Measurements from ENCODE around the gene KLRG1.
A peak's percentile ranks its signal among the peaks of the same experiment; 100 is the strongest.

KLRG1 gene

GRCh38 chr12:8989413-8989812, at the start of gene KLRG1:
Gene KLRG1, plus strand, starts transcription at chr12:8989546. Its CDS starts 90 bp downstream, at chr12:8989636.
- peak; percentile 60 for DNase-seq

GRCh38 chr12:8941691-8942478, 47.5 kb upstream of the KLRG1 start:
- DNase-seq: no peak

DNA sequence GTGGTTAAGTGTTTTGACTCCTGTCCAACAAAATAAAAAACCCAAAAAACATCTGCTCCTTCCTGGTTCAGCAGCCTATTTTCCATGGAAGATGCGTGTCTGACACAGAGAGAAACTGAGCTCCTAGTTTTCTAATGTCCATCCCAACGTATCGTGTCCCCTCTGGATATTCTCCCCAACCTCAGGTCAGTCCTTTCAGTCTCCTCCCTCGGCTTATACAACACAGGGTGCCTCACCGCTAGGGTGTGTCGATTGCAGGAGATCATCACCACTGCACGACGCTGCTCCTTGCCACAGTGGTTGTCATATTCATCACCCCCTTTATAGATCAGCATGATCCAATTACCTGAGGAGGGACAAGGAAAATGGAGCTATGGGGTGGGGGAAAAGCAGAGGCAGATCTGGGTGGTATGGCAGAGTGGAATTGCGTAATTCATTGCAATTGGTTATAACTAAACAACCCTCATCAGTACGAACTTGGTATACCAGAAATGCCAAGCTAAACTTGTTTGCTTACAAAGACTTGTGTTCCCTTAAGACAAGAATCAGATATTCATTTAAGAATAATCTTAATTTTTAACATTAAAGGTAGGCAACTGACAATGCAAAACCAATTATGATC, 45.7 kb upstream of the KLRG1 start:
- no peak for DNase-seq

DNA sequence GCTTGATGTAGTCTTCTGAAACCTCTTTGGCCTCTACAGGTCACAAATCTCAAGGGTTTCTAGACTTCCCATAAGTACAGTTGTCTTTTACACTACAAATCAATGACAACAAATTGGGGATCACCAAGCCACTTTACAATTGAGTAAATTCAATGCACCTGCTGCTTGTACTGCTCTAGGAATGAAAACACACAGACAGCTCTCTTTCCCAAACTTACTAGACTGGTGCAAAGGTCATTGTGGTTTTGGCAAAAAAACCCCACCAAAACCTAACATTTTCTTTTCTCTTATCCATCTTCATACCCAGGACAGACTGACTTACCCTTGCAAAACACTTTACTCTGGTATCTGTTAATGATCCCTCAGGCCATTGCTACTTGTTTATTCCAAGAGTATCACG, 42.6 kb upstream of the KLRG1 start:
- DNase-seq: no peak

GRCh38 chr12:8947737-8948136, 41.6 kb upstream of the KLRG1 start:
- DNase-seq: peak; percentile 26

DNA sequence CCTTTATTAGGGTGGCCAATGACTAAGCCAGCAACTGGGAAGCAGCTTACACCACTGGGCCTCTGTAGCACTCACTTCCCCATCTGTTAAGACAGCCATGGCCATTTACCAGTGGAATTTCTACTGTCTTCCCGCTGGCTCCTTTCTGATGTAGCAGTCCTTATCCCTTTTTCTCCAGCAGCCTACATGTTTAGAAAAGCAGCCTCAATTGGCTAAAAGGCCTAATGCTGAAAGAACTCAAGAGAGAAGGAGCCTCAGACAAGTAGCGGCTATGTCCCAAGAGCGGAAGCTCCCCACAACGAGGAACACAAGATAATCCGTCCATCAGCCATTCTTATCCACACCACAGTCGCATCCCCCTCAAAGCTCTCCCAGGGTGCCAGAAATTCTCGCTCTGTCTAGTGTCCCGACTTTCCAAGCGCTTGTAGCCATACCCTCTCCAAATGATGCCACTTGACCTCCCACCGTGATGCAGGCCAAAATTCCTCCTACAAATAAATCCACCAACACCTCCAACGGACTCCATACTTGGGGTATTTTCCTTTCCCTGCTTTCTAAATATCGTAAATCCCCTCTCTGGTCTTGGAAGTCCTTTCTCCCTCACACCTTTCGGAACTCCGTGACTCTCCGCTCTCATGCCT, 40.5 kb upstream of the KLRG1 start:
- DNase-seq: peak; percentile 71

DNA sequence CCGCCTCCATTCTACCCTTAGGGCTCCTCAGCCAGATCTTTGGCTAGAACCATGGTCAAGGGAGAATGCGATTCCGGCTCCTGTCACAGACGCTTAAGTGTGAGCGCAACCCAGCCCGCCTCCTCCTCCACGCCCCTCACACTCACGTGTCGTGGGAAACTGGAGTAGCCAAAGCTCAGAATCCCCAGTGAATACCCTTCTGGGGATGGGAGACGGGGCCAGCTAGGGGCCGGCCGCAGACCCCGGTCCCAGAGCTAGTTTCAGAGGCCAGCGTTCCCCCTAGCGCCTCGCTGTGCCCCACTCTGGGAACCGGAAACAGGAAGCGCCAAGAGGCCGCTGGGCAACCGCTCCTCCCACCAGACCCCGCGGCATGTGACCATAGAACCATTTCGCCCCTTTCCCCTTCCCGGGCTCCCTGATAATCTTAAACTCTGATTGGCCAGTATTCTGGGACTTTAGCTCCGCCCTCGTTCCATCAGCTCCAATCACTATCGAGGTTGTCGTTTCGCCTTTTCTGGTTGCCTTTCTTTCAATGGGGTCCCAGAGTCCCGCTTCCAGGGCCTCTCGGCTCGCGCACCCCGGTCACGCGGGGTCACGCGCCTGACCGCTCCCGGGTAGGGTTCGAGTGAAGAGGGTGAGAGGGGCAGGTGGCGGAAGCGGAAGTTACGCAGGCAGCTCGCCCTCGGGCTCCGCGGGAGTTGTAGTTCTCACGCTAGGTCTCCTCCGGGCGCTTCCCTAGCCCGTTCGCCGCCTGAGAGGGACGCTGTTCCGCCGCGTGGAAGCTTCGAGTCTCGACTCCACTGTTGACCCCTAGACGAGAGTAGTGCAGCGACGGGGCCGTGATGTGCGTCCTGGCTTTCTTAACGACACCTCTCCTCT, 39.8 kb upstream of the KLRG1 start, which contains the start of gene M6PR:
M6PR (minus strand) TSS at position 304 of the 879 bp plus-strand sequence. CDS start 3,241 bp downstream, outside the sequence.
- DNase-seq: peak; percentile 100

GRCh38 chr12:8950221-8950527, 39.2 kb upstream of the KLRG1 start:
- DNase-seq: no peak

DNA sequence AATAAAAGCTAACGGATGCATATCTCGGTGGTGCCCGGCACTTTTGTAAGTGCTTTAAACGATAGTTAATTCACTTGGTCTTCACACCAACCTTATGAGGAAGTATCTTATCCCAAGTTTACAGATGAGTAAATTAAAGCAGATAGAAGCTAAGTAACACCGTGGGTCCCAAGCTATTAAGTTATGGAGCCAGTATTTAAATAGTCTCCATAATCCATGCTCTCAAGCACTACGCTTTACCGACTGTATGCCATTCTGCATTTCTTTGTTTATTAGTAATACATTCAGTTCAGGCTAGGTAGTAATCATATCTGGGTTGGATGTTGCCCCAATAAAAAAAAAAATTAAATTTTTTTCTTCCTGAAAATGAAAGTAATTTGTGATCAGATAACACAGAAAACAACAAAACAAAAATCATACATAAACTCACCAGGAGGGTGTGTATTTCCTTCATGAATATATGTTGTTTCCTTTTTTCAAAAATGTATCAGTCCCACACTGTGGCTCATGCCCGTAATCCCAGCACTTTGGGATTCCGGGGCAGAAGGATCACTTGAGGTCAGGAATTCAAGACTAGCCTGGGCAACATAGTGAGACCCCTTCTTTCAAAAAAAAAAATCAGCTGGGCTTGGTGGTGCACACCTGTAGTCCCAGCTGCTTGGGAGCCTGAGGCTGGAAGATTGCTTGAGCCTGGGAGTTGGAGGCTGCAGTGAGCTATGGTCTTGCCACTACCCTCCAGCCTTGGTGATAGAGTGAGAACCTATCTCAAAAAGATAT, 38.5 kb upstream of the KLRG1 start:
- DNase-seq: peak; percentile 59

DNA sequence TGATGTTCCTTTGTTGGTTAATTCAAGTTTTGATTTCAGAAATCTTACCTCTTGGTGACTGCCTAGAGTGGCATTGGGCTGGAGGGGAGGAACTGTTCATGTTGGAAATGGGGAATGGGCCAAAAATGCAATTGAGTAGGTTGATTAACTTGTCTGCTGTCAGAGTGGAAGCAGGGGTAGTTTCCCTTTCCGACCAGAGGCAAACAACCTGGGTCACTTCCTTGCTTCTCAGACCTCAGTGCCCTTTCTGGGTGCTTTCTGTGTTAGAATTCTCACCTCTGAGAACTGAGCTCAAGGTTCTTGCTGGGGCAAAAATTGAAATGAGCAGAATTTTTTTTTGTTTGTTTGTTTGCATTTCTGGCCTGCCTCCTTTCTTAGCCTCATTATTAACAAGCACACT, 37.6 kb upstream of the KLRG1 start:
- peak; percentile 15 for DNase-seq

GRCh38 chr12:8953773-8954402, 35.5 kb upstream of the KLRG1 start:
- DNase-seq: peak; percentile 32

DNA sequence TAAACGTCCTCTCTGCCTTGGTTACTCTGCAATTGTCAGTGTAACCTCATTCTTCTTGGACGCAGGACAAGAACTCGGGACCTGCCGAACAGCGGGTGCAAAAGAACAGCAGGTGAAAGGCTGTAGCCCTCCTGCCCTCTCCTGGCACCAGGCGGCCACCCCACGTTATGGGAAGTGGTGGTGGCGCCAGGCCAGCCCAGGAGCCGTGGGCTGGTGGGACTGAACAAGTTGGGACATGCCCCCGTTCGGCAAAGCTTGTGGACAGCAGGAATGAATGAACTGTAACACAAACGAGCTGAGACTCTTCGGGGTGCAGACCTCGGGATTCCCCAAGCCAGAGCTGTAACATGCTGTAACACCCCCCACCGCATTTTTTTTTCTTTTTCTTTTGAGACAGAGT, 33.3 kb upstream of the KLRG1 start:
- DNase-seq: no peak

GRCh38 chr12:8956772-8957171, 32.6 kb upstream of the KLRG1 start:
- DNase-seq: no peak

- no peak for DNase-seq
Observed at GRCh38 chr12:8957561-8957960, 31.8 kb upstream of the KLRG1 start.

- DNase-seq: no peak
Observed at GRCh38 chr12:8958066-8958465, 31.3 kb upstream of the KLRG1 start.

DNA sequence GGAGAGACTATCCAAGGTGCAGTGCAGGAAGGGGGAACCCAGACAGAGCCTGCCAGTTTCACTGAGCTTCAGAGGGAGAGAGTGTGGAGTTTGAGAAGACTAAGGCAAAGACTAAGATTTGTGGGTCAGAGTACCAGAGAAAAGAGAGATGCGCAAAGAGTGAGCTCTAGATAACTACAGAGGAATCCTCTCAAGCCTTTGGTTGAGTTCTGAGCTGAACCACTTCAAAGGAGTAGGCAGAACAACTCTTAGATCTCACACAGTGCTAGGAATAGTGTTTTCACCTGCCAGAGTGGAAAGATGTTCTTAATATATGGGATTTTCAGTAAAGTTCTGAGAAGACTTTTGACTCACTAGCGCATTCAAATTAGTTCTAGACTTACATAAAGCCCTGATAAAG, 29.2 kb upstream of the KLRG1 start:
- DNase-seq: no peak

- DNase-seq: no peak
Observed at GRCh38 chr12:8968761-8969160, 20.6 kb upstream of the KLRG1 start.

- no peak for DNase-seq
Observed at GRCh38 chr12:8969861-8970411, 19.4 kb upstream of the KLRG1 start.

- no peak for DNase-seq
Observed at GRCh38 chr12:8970432-8970831, 18.9 kb upstream of the KLRG1 start.

- no peak for DNase-seq
Observed at GRCh38 chr12:8980137-8980536, 9.2 kb upstream of the KLRG1 start.

DNA sequence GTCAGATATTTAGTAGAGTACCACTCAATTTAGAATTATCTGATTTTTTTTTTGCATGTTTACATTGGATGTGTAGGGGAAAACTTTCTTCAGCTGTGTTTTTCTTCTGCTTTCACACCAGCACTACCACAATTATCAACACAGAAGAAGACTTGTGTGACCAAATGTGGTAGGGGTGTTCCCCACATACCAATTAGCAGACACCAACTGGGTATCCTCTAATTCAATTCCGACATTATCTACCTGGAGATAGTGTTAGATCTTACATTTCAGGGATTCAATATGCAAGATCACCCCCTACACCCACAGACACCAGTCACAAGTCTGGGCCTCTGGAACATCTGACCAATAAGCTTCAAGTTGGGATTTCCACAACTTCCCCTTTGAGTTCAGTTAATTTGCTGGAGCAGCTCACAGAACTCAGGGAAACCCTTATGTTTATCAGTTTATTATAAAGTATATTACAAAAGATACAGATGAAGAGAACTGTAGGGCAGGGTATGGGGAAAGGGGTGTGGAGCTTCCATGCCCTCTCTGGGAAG, 4.1 kb upstream of the KLRG1 start:
- no peak for DNase-seq
